HG02678 (cell line): ENCODE measurements around the gene RRP9.
"Not testable (repeated sequence)": the region's sequence is repeated elsewhere in the genome, so short reads cannot be mapped to it uniquely, and the experiment has no call there.

Experiments
- ATAC-seq: cut with Tn5 transposase; IDR thresholded peaks from one replicate; pipeline ENCODE4 v1.9.1; 2021; ENCODE audit warnings: mild to moderate bottlenecking, moderate library complexity; ENCODE audit not compliant: unreplicated experiment

RRP9 gene, protein sequence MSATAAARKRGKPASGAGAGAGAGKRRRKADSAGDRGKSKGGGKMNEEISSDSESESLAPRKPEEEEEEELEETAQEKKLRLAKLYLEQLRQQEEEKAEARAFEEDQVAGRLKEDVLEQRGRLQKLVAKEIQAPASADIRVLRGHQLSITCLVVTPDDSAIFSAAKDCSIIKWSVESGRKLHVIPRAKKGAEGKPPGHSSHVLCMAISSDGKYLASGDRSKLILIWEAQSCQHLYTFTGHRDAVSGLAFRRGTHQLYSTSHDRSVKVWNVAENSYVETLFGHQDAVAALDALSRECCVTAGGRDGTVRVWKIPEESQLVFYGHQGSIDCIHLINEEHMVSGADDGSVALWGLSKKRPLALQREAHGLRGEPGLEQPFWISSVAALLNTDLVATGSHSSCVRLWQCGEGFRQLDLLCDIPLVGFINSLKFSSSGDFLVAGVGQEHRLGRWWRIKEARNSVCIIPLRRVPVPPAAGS

DNA sequence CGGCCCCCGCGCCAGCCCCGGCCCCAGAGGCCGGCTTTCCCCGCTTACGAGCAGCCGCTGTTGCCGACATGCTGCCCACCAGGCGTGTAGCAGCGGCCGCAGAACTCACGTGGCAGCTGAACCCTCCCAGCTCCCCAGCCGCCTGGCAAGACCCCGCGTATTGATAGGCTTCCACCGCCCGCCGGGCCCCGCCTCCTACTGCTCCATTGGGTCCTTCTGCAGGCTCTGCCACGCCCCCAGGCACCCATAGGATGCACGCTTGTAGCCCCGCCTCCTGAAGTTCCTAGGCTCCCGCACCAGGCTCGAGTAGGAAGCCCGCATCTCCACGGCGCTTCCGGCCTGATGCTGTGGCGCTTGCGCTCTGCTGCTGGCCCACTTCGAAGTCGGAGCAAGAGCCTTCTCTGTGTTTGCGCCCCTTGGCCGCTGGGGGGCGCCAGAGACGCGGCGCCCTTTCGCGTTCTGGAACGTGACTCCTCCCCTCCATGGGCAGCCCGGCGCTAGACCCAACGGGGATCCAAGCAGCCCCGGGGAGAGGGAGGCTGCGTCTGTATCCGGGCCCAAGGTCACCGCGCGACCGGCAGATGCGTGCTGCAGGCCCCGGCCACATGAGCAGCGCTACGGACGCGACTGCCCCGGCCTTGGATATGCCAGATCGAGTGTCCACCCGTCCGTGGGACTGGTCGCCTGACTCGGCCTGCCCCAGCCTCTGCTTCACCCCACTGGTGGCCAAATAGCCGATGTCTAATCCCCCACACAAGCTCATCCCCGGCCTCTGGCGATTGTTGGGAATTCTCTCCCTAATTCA lies at the start of gene RRP9, which contains the start of gene PARP3:
TSS of gene RRP9 (minus strand) at position 107 of the 805 bp plus-strand sequence. CDS start at position 70, 37 bp downstream.
TSS of gene PARP3 (plus strand) at position 566 of the 805 bp plus-strand sequence. CDS start 993 bp downstream, outside the sequence.
- peak; percentile 90 for ATAC-seq

DNA sequence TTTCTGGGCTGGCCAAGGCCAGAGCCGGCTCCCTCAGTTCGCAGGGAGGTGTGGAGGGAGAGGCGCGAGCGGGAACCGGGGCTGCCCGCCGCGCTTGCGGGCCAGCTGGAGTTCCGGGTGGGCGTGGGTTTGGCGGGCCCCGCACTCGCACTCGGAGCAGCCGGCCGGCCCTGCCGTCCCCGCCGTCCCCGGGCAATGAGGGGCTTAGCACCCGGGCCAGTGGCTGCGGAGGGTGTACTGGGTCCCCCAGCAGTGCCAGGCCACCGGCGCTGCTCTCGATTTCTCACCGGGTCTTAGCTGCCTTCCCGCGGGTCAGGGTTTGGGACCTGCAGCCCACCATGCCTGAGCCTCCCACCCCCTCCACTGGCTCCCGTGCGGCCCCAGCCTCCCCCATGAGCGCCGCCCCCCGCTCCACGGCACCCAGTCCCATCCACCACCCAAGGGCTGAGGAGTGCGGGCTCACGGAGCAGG lies 48.8 kb upstream of the RRP9 start:
- ATAC-seq: not testable (repeated sequence)

DNA sequence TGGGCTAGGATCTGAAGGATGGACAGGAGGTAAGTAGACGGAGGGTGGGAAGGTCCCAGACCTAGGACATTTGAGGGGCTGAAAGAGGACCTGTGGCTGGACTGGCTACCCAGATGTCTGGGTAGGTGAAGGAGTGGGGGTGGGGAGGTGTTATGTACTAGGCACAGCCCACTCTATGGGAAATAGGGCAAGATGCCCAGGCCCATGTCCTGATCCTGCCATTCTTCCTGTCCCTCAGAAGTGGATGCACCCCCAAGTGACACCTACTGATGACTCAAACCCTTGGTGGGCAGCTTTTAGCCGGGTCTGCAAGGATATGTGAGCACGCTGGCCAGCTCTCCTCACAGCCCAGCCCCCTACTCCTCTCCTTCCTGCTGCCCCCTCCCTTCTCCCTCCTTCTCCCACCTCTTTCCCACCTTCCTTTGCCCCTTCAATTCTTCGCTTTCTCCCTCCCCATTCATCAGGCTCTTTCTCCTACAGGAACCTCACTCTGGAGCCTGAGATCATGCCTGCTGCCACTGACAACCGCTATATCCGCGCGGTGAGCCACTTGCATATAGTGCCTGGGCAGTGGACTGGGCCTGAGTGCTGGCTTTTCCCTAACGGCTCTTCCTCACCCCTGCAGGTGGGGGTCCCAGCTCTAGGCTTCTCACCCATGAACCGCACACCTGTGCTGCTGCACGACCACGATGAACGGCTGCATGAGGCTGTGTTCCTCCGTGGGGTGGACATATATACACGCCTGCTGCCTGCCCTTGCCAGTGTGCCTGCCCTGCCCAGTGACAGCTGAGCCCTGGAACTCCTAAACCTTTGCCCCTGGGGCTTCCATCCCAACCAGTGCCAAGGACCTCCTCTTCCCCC lies 46.8 kb upstream of the RRP9 start:
- ATAC-seq: no peak

DNA sequence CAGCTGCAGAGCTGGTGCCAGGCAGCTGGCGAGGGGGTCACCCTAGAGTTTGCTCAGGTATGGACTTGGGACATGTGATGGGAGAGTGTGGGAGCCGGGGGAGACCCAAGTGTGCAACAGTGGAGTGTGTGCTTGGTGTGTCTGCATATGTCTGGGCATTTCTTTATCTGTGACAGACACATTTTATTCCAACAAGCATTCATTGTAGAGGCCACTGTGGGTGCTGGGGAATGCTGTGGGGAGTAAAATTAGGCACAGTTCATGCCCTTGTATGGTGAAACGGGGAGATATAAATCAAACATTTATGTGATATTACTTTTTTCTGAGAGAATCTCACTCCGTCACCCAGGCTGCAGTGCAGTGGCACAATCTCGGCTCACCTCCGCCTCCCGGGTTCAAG lies 45.9 kb upstream of the RRP9 start:
- ATAC-seq: no peak

DNA sequence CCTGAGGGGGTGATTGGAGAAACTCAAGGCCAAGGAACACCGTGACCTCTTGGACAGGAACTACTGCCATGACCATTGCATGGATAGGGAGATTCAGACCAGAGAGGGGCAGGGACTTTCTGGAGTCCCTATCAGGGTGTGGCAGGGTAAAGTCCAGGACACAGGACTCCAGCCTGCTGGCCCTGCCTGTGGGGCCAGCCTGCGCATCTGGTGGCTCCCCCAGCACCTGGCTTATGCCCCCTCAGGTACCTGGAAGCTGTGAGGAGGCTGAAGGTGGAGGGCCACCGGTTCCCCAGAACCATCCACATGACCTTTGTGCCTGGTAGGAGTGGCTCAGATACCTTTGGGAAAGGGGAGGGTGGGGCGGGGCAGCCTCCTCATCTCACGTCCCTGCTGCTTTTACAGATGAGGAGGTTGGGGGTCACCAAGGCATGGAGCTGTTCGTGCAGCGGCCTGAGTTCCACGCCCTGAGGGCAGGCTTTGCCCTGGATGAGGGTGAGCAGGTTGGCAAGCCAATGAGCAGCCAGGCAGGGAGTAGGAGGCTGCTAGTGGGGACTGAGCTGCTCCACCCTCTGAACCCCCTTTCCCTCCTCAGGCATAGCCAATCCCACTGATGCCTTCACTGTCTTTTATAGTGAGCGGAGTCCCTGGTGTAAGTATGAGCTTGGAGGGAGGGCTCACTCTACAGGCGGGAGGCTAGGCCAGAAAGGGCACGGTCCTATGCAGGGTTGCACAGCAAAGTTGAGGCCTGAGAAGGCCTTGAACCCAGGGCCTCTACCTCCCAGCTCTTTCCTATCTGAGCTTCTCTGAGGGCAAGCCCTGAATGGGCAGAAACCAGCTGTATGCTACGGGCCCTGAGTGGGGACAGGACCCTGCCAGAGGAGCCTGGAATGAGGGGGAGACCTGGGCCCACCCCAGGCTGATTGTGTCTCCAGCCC lies 44.6 kb upstream of the RRP9 start:
- ATAC-seq: no peak

DNA sequence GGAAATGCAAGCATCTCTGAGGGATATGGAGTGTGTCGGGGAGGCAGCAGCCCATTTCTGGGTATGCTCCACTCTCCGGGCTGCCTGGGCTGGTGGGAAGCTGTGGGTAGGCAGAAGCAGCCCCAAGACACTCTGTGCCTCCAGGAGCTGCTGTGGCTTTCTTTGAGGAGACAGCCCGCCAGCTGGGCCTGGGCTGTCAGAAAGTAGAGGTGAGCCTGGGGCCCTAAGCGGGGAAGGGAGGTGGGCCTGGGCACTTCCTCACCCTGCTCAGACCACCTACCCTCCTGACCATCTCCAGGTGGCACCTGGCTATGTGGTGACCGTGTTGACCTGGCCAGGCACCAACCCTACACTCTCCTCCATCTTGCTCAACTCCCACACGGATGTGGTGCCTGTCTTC lies 43.4 kb upstream of the RRP9 start:
- ATAC-seq: no peak

DNA sequence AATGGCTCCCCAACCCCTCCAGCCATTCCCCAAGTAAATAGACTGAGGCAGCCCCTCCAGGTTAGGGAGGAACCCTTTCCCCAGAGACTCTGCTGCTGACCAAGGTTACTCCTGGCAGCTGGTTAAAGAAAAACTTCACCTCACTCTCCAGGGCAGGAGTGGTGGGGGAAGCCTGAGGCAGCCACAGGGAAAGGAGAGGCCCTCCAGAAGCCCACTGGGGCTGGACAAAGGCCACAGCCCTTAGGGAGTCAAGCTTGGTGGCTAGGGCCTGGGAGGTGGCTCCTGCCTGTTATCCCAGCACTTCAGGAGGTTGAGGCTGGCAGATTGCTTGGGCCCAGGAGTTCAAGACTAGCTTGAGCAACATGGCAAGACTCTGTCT lies 42.6 kb upstream of the RRP9 start:
- ATAC-seq: no peak

DNA sequence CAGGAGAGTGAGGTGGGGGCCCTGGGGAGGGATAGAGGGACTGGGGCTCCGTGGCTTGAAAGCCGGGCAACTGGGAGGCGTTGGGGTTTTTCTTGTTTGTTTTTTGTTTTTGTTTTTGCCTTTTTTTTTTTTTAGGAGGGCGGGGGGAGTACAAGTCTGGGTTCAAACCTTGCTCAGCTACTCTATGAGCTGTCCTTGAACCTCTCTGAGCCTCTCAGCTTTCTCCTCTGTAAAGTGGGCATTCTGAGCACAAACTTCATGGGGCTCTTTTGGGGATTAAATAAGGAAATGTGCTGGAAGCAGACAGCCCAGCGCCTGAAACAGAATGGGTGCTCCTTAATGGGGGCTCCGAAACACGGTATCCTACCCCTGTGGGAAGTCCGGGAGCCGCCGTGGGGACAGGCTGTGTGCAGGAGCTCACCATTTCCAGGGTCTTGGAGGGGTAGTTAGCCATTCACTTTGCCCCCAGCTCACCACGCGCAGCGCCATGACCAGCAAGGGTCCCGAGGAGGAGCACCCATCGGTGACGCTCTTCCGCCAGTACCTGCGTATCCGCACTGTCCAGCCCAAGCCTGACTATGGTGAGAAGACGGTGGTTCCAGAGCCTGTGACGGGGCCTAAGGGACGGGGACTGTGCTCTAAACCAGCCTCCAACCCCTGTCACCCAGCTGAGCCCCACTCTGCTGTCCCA lies 42.0 kb upstream of the RRP9 start:
- no peak for ATAC-seq

DNA sequence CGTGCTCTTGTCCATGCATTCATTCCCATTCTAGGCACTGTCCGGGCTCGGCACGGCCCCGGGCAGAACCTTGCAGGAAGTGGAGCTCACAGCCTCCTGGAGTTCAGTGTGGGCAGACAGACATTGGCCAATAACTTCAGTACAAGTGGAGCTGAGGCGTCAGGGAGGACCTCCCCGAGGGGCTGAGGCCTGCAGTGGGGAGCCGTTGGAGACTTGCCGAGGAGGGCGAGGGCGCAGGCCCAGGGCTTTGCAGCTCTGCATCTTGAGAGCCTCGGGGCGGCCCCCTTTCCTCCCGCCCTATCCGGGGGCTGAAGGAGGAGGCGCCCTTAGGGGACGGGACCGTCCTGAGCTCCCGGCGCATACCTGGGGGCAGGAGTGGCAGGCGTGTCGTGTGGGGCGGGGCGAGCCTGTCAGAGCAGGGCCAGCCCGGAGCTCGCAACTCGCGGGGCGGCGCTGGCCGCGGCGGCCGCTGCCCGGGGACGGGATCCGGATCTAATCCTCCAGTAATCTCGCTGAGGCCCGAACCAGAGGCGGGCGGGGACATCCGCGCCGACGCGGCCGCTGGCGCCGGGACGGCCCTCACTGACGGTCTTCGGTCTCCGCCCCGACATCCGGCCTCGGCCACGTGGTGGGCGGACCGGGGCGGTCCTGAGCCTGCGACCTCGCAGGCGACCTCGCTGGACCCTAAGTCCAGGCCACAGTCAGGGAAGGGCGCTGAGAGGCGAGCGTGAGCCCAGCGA lies 41.3 kb upstream of the RRP9 start, which contains the start of gene ACY1:
TSS of gene ACY1 (plus strand) at position 698 of the 740 bp plus-strand sequence. CDS start 530 bp downstream, outside the sequence.
- peak; percentile 78 for ATAC-seq

DNA sequence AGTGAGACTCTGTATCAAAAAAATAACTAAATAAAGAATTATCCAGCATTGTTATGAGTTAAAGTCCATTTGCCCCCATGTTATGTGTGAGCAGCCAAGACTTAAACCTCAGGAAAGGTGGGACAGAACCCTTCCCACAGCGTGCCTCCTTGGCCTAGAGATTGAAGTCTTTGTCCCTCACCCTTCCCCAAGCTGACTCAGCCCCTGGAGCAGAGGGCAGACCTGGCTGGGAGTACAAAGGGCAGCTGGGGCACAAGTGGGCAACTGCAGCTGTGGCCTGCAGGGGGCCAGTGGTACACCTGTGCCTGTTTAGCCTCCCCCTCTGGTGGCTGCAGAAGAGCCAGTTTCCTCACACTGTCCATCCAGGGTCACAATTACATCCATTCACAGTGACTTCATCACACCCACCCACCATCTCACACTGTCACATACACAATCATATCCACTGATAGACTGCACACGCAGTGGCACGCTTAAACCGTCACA lies 40.7 kb upstream of the RRP9 start:
- peak; percentile 48 for ATAC-seq

DNA sequence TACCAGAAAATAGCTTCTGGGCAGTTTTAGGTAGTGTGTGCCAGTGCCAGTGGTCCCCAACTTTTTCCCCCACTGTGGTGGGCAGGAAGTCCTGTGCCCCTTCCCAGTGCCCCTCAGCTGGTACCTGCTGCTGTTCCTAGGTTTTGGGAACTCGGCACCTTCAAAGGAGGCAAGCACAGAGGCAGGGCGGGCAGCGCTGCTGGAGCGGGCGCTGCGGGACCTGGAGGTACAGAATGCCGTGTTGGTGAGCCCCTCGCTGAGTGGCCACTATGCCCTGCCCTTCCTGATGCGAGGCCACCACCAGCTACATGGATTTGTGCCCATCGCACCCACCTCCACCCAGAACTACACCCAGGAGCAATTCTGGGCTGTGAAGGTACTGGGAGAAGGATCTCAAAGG lies 38.5 kb upstream of the RRP9 start:
- ATAC-seq: no peak

DNA sequence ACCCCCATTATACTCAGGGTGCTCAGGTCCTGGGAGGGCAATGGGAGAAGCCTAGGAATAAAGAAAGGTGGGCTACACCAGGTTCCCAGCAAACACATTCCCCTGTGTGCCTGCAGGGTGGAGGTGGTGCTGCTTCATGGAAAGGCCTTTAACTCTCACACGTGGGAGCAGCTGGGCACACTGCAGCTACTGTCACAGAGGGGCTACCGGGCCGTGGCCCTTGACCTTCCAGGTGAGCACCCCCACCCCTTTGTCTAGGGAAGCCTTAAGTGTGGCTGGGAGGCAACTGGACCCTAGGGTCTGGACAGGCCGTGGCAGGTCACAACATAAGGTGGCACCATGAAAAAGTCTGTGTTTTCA lies 36.4 kb upstream of the RRP9 start:
- no peak for ATAC-seq

DNA sequence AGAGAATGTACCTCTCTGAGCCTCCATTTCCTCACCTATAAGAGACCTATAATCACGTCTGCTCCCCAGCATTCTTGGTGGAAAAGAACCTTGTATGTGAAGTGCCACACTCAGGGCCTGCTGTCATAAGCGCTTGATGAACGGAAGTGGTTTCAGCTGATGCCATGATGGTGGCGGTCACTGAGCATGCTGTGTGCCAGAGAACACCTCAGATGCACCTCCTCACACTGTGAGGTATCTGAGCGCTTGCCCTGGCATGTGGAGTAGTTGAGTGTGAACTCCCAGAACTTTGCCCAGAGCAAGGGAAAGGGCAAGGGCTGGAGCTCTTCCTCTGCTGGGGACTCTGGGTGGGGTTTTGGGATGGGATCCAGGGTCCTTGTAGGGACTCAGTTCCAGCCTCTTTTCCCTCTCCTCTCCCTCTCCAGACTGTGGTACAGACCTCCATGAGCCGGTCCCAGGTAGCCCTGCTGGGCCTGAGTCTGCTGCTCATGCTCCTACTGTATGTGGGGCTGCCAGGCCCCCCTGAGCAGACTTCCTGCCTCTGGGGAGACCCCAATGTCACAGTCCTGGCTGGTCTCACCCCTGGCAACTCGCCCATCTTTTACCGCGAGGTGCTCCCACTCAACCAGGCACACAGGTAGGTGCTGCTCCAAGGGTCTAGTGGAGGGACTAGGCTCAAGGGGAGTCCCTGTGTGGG lies 35.9 kb upstream of the RRP9 start:
- ATAC-seq: no peak

DNA sequence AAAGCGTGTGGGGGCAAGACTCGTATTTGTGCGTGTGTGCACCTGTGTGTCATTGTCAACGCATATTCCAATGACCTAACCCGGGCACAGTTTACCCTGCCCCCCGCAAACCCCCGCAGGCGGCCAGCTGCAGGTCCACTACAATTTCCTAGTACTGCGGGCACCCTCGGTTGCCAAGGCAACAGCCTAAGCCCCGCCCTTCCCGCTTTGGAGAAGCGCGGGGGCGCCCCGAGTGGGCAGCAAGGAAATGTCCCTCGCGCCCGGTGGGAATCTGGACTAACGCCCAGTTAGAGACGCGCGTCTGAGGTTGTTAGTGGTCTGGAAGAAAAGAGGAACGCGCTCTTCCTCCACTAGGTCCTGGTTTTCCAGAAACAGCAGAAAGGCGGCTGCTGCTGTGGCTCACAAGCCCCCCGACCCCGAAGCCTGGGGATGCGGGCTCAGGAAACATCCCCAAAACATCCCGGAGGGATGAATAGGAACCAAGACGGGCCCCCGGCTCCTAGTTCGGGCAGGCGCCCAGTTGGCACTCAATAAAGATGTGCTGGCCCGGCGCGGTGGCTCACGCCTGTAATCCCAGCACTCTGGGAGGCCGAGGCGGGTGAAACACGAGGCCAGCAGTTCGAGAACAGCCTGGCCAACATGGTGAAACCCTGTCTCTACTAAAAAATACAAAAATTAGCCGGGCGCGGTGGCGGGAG lies 34.3 kb upstream of the RRP9 start:
- ATAC-seq: no peak

DNA sequence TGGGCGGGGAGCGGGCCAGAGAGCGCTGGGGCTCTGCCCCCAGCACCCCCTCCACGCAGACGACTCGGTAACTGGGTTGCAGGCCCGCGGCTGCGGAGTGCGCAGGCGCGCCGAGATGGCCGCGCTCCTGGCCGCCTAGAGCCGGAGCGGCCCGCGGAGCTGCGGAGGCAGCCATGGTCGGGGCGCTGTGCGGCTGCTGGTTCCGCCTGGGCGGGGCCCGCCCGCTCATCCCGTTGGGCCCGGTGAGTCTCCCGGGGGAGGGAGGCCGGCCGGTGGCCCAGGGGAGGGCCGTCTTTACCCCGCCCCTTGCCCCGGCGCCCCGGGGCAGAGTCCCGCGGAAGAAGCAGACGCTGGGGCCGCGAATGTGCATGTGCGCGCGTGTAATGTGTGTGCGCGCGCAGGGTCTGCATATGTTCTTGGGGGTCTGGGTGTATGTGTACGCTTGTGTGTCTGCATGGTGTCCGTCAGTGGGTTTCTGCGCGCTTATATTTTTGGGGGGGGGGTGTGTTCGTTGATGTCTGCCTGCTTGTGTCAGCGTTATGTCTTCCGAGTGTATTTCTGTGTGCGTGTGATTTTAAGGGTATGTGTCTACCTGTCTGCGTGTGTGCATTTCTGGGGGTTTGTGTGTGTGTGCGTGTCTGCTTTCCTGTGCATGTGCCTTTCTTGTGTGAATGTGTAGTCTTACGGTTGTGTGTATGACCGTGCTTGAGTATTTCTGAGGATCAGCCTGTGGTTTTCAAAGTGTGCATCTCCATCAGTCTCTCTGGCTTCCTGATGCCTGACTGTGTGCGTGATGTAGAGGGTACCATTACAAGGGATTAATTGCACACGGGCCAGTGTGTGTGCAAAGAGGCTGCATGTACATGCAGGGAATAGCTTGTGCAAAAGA lies 33.5 kb upstream of the RRP9 start, which contains the start of gene ABHD14A:
TSS of gene ABHD14A (plus strand) at position 102 of the 889 bp plus-strand sequence. CDS start at position 174, 72 bp downstream.
- ATAC-seq: peak; percentile 66
